SH-SY5Y (cell line): ENCODE data around the gene FAM110A.

Experiments
- GATA2 ChIP-seq: IDR thresholded peaks from 2 replicates; pipeline ENCODE4 v1.6.1; 2011; ENCODE audit warnings: mild to moderate bottlenecking, low read depth, low read length
- GATA3 ChIP-seq: IDR thresholded peaks from 2 replicates; pipeline ENCODE4 v1.6.1; 2011; ENCODE audit warnings: low read depth, mild to moderate bottlenecking, low read length, moderate library complexity

FAM110A gene

DNA sequence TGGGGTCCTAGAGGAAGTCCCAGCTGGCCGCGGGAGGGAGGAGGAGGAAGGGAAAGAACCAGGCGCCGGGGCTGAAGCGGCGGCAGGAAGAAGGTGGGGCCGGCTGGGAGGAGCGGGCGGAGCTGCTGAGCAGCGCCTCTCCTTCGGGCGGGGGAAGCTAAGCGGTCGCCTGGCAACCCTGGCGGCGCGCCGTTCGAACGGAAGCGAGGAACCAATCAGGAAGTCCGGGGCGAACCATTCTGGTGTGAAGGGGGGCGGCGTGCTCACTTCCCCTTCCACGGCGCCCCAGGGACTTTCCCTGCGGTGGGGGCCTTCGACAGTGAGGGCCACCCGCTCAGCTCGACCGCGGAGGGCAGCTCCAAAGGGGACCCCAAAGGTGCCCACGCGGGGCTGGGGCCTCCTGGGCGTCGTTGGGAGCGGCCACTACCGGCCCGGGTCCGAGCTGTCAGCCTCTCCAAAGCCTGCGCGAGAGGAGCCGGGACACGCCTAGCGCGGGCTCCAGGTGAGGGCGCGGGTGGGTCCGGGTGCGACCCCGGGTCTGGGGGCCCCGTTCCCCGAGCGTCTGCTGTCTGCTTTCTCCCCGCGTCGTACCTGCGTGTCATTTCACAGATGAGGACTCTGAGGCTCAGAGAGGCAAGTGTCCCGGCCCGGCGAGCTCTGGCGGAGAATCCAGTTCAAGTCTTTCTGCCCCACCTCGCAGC lies at the start of gene FAM110A:
Gene FAM110A, plus strand, starts transcription at position 266 of the 701 bp plus-strand sequence. CDS start 11,090 bp downstream, outside the sequence.
- TF ChIP-seq GATA3 (no peak), GATA2 (no peak)

DNA sequence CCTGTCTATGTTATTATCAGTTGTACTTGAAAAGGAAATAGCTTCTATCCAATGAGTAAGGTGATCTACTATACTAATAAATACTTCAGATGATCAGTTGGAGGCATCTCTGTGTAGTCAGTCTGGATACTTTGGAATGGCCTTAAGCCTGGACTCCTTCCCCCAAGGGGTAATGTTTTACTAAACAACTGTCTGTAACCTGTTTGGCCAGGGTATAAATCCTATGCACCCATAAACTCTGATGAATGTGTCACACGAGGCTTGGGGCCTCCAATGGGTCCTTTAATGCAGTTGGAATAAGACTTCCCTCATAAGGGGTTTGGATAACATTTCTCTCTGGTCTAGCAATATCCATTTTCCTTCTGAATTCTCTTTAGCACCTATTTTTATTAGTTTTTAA lies 45.7 kb upstream of the FAM110A start:
- TF ChIP-seq GATA3 (no peak), GATA2 (no peak)

- TF ChIP-seq GATA3 (no peak), GATA2 (no peak)
Measured at GRCh38 chr20:791056-791455, 42.5 kb upstream of the FAM110A start.

DNA sequence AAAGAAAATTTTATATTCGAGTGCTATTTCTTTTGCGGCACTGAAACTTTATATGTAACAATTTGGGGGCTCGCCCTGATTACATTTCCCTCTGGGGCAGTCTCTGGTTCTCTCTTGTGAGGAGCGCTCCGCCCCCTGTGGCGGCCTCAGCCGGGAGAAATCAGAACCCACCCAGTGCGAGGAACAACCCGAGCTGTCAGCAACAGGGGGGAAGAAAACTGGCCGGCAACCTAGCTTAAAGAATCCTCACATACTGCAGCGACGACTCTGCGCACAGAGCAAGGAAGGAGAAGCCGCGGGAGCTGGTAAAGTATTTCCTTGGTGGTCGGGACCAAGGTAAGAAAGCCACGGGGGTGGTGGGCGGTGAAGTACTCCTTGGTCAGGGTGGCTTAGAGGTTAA lies 41.3 kb upstream of the FAM110A start:
- no peak for TF ChIP-seq GATA3
- no peak for TF ChIP-seq GATA2

DNA sequence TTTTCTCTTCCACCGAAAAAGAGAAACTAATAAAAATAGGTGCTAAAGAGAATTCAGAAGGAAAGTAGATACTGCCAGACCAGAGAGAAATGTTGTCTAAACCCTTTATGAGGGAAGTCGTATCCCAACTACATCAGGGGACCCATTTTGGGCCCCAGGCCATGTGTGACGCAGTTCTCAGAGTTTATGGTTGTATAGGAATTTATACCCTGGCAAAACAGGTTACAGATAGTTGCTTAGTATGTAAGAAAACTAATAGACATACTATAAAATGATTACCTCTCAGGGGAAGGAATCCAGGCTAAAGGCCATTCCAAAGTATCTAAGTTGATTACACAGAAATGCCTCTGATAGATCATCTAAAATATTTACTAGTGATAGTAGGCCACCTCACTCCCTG lies 36.6 kb upstream of the FAM110A start:
- TF ChIP-seq GATA2 = no peak
- no peak for TF ChIP-seq GATA3

GRCh38 chr20:801678-802077 lies 31.8 kb upstream of the FAM110A start:
- TF ChIP-seq GATA2 (no peak), GATA3 (no peak)

DNA sequence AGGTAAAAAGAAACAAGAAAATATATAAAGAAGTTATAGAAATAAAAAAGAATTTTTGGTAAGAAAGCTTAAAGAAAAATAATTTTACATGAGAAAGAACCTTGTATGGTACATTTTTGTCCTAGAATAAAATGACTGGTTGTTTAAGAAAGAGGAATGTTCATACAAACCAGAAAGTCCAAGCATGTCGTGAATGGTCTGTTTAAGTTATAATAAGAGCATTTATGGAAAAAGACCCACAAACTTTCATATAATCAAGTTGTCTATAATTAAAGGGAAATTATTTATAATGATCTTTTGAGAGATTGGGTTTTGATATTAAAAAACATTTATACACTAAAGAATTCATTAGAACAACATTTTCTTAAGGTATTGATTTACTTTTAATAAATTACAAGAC lies 27.8 kb upstream of the FAM110A start:
- no peak for TF ChIP-seq GATA3
- TF ChIP-seq GATA2 = no peak

DNA sequence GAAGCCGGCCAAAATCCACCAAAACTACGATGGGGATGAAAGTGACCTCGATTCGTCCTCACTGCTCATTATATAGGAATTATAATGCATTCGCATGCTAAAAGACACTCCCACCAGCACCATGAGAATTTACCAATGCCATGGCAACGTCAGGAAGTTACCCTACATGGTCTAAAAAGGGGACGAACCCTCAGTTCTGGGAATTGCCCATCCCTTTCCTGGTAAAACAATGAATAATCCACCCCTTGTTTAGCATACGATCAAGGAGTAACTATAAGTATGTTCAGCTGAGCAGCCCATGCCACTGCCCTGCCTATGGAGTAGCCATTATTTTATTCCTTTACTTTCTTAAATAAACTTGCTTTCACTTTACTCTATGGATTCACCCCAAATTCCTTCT lies 20.1 kb upstream of the FAM110A start:
- no peak for TF ChIP-seq GATA3
- TF ChIP-seq GATA2 = no peak

DNA sequence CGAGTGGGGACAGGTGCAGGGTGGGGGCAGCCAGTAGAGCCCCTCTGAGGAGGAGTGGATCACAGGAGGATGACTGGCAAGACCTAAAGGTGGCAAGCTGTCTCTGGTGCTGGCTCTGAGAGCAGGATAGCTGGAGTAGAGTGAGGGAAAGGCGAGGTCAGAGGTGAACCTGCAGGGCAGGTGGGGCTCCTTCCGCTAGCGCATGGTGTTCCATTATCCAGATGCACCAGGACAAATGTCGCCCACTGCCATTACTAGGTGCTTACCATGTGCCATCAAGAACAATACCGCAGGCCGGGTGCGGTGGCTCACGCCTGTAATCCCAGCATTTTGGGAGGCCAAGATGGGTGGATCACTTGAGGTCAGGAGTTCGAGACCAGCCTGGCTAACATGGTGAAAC lies 18.3 kb upstream of the FAM110A start:
- no peak for TF ChIP-seq GATA3
- TF ChIP-seq GATA2 = no peak

GRCh38 chr20:815914-816606 lies 17.5 kb upstream of the FAM110A start:
- TF ChIP-seq GATA2 (no peak), GATA3 (no peak)

DNA sequence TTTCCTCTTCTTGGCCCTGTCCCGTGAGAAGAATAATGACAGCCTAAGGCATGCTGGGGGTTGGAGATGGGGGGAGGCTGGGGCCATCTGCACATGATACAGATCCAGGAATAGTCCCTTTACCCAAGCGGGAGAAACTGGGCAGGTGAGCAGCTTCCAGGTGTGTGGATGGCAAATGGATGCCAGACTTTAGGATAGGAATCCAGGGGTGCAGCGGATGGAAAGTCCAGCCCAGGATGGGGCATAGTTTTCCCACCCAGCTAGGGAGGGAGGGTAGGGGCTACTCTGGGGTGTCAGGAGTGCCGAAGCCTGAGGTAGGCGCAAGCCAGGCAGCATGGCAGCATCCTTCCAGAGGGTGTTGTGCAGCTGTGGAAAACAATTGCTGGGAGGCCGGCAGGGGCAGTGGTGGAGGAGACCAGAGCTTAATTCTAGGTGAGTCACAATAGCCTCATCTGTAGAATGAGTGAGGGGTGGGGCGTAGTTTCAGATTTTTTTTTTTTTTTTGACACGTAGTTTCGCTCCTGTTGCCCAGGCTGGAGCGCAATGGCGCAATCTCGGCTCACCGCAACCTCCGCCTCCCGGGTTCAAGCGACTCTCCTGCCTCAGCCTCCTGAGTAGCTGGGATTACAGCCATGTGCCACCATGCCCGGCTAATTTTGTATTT lies 15.4 kb upstream of the FAM110A start:
- TF ChIP-seq GATA2 (no peak), GATA3 (no peak)

DNA sequence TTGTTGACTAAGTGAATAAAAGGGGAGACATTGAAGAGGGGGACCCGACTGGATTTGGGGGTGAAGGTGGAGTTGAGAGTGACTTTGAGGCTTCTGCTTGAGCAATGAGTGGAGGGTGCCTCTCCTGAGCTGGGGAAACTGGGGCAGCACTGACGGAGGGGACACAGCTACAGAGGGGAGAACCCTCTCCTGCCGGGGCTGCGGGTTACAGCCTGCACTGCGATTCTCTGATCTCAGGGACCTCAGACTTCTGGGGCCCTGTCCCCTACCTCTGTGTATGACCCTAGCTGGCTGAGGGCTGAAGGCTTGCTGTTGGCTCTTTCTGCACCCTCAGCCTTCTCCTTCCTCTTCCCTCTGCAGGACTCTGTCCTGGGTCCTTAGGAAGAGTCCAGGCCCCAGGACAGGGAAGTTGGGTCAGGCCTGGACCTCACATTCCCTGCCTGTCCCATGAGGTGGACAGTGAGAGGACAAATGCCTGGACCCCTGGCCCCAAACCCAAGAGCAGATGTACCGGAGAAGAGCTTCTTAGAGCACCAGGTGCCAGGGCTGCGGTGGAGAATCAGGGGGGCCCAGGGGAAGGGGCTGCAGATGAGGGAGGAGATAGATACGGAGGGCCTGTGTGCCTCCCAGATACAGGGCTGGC lies 13.7 kb upstream of the FAM110A start:
- TF ChIP-seq GATA3 (no peak), GATA2 (no peak)

- TF ChIP-seq GATA3 = no peak
- no peak for TF ChIP-seq GATA2
Measured at GRCh38 chr20:820323-820953, 13.1 kb upstream of the FAM110A start.
